H9 (cell line): ENCODE data around the gene SCGB1D2. TPM values are rescaled to one million over a fixed set of nuclear protein-coding genes. Genes with fewer than 3 reads are reported as not detected.

Experiments
- DNase-seq: peaks from one replicate; pipeline ENCODE4 v3.0.0-alpha.2; 2017
- H2AFZ ChIP-seq: one replicate; pipeline ENCODE4 v1.6.1; 2013; ENCODE audit warnings: mild to moderate bottlenecking, low read length, control low read depth, moderate library complexity
- H2AK5ac ChIP-seq: 2 replicates; pipeline ENCODE4 v1.6.1; 2013; ENCODE audit warnings: low read length, control low read depth, mixed read lengths; ENCODE audit not compliant: insufficient read length
- H2BK120ac ChIP-seq: one replicate; pipeline ENCODE4 v1.6.1; 2013; ENCODE audit warnings: low read depth, mild to moderate bottlenecking, low read length, control low read depth, inconsistent platforms; ENCODE audit not compliant: poor library complexity, severe bottlenecking
- H2BK12ac ChIP-seq: 2 replicates; pipeline ENCODE4 v1.6.1; 2013; ENCODE audit warnings: low read length, control low read depth, mixed read lengths, low read depth; ENCODE audit not compliant: insufficient read length
- H2BK15ac ChIP-seq: 2 replicates; pipeline ENCODE4 v1.6.1; 2013; ENCODE audit warnings: low read depth, low read length, control low read depth
- H2BK20ac ChIP-seq: one replicate; pipeline ENCODE4 v1.6.1; 2013; ENCODE audit warnings: low read depth, mild to moderate bottlenecking, low read length, control low read depth, inconsistent platforms; ENCODE audit not compliant: poor library complexity, severe bottlenecking
- H2BK5ac ChIP-seq: 2 replicates; pipeline ENCODE4 v1.6.1; 2013; ENCODE audit warnings: low read length, control low read depth, mixed read lengths; ENCODE audit not compliant: insufficient read length
- H3K14ac ChIP-seq: 2 replicates; pipeline ENCODE4 v1.6.1; 2013; ENCODE audit warnings: low read length, control low read depth; ENCODE audit not compliant: insufficient read depth
- H3K18ac ChIP-seq: 2 replicates; pipeline ENCODE4 v1.6.1; 2013; ENCODE audit warnings: low read depth, mild to moderate bottlenecking, mixed read lengths, low read length, control low read depth; ENCODE audit not compliant: insufficient read length
- H3K23ac ChIP-seq: 2 replicates; pipeline ENCODE4 v1.6.1; 2013; ENCODE audit warnings: low read length, control low read depth, mixed read lengths, low read depth; ENCODE audit not compliant: insufficient read length
- H3K23me2 ChIP-seq: 2 replicates; pipeline ENCODE4 v1.6.1; 2013; ENCODE audit warnings: low read depth, mild to moderate bottlenecking, mixed read lengths, low read length, control low read depth; ENCODE audit not compliant: insufficient read length, poor library complexity, severe bottlenecking
- H3K27ac ChIP-seq: 2 replicates; pipeline ENCODE4 v1.5.1; 2013; ENCODE audit warnings: low read length, control low read depth, mixed read lengths, low read depth; ENCODE audit not compliant: insufficient read length
- H3K27me3 ChIP-seq: 2 replicates; pipeline ENCODE4 v1.6.1; 2013; ENCODE audit warnings: low read length, control low read depth, inconsistent platforms; ENCODE audit not compliant: insufficient read depth
- H3K4ac ChIP-seq: 2 replicates; pipeline ENCODE4 v1.6.1; 2013; ENCODE audit warnings: low read depth, mild to moderate bottlenecking, control low read depth, inconsistent platforms, low read length, moderate library complexity
- H3K4me1 ChIP-seq: 2 replicates; pipeline ENCODE4 v1.6.1; 2013; ENCODE audit warnings: low read length, control low read depth, inconsistent platforms; ENCODE audit not compliant: insufficient read depth
- H3K4me2 ChIP-seq: 2 replicates; pipeline ENCODE4 v1.6.1; 2013; ENCODE audit warnings: low read length, control low read depth, mixed read lengths; ENCODE audit not compliant: insufficient read length, insufficient read depth
- H3K56ac ChIP-seq: 2 replicates; pipeline ENCODE4 v1.6.1; 2013; ENCODE audit warnings: low read depth, mild to moderate bottlenecking, mixed read lengths, low read length, control low read depth; ENCODE audit not compliant: insufficient read length
- H3K79me1 ChIP-seq: 2 replicates; pipeline ENCODE4 v1.6.1; 2013; ENCODE audit warnings: low read depth, mild to moderate bottlenecking, moderate library complexity, low read length, control low read depth, inconsistent platforms; ENCODE audit not compliant: insufficient read depth, poor library complexity, severe bottlenecking
- H3K79me2 ChIP-seq: 2 replicates; pipeline ENCODE4 v1.6.1; 2013; ENCODE audit warnings: low read length, control low read depth, inconsistent platforms; ENCODE audit not compliant: insufficient read depth
- H3K9ac ChIP-seq: 2 replicates; pipeline ENCODE4 v1.6.1; 2013; ENCODE audit warnings: low read length, control low read depth, mixed read lengths; ENCODE audit not compliant: insufficient read length; ENCODE audit errors: extremely low read depth
- H3K9me3 ChIP-seq: one replicate; pipeline ENCODE4 v1.6.1; 2013; ENCODE audit warnings: low read depth, low read length, inconsistent platforms; ENCODE audit not compliant: control insufficient read depth
- H3T11ph ChIP-seq: one replicate; pipeline ENCODE4 v1.6.1; 2013; ENCODE audit warnings: mild to moderate bottlenecking, low read length, control low read depth, inconsistent platforms
- H4K20me1 ChIP-seq: one replicate; pipeline ENCODE4 v1.6.1; 2013; ENCODE audit not compliant: control insufficient read depth, insufficient read length, insufficient read depth
- H4K5ac ChIP-seq: 2 replicates; pipeline ENCODE4 v1.6.1; 2013; ENCODE audit warnings: low read depth, mild to moderate bottlenecking, mixed read lengths, low read length, control low read depth; ENCODE audit not compliant: insufficient read length
- H4K8ac ChIP-seq: replicated peaks from 2 replicates; pipeline ENCODE4 v1.6.1; 2013; ENCODE audit warnings: low read length, control low read depth, mixed read lengths, low read depth; ENCODE audit not compliant: insufficient read length
- H4K91ac ChIP-seq: 2 replicates; pipeline ENCODE4 v1.6.1; 2013; ENCODE audit warnings: low read depth, mild to moderate bottlenecking, moderate library complexity, mixed read lengths, low read length, control low read depth; ENCODE audit not compliant: insufficient read length
- H3K27ac Mint-ChIP-seq, 3 experiments: 2 replicates in 2 of 3; 3 replicates in 1 of 3; pipeline ENCODE4 v1.8.0; 2020 to 2021; ENCODE audit warnings: mixed read lengths in 3 of 3, mild to moderate bottlenecking in 1 of 3, moderate library complexity in 1 of 3
- H3K27me3 Mint-ChIP-seq: 2 replicates; pipeline ENCODE4 v1.8.0; 2021; ENCODE audit warnings: low read depth, mild to moderate bottlenecking, moderate library complexity, mixed read lengths
- H3K36me3 Mint-ChIP-seq, 3 experiments: 2 replicates in 2 of 3; 3 replicates in 1 of 3; pipeline ENCODE4 v1.8.0; 2020 to 2021; ENCODE audit warnings: low read depth in 3 of 3, mixed read lengths in 3 of 3; ENCODE audit not compliant: insufficient read depth in 1 of 3
- H3K4me1 Mint-ChIP-seq, 2 experiments: 2 replicates each; pipeline ENCODE4 v1.8.0; 2020; ENCODE audit warnings: mixed read lengths in 2 of 2
- H3K4me3 Mint-ChIP-seq, 2 experiments: 2 replicates in 1 of 2; 3 replicates in 1 of 2; pipeline ENCODE4 v1.8.0; 2020 to 2021; ENCODE audit warnings: mild to moderate bottlenecking in 2 of 2, mixed read lengths in 2 of 2, moderate library complexity in 1 of 2
- H3K9me3 Mint-ChIP-seq, 2 experiments: 2 replicates in 1 of 2; 3 replicates in 1 of 2; pipeline ENCODE4 v1.8.0; 2020; ENCODE audit warnings: mild to moderate bottlenecking in 2 of 2, mixed read lengths in 2 of 2, moderate library complexity in 1 of 2
- CTCF ChIP-seq: fragments of 200-600 bp; sonication (generic); conservative IDR thresholded peaks from 3 replicates; pipeline ENCODE4 v1.8.0; 2021; ENCODE audit warnings: antibody characterized with exemption, mild to moderate bottlenecking
- WGBS: extraction: QIAGEN DNeasy Blood & Tissue Kit; methylation state at CpG from one replicate; pipeline ENCODE4 v1.1.7; 2013; ENCODE audit warnings: missing lambda C conversion rate, low lambda C conversion rate, mixed read lengths; ENCODE audit not compliant: insufficient read length; ENCODE audit errors: extremely low coverage; 5-methylcytosine and 5-hydroxymethylcytosine counted together
- total RNA-seq: library from RNA; stranded (reverse); gene quantifications from 2 replicates; pipeline ENCODE4 v1.2.1, GENCODE V29; 2021

SCGB1D2 gene
- total RNA-seq, 1 experiment from 2014 or later, result not detected

- Histone ChIP-seq H2BK5ac (no peak overlapping the region), H2BK20ac (no peak overlapping the region), H3K27me3 (no peaks in the 10 kb centered on the region; the same call in 1 of the 2 replicates), H3K79me1 (no peaks in the 10 kb centered on the region), H2AFZ (no peak overlapping the region), H3K18ac (no peak overlapping the region), H2AK5ac (no peak overlapping the region), H3K9ac (no peak overlapping the region), H4K91ac (no peak overlapping the region), H3K27ac (no peak overlapping the region), H3K14ac (0 out of 2 replicates have a peak overlapping the region, but pooled peaks have one; percentile 58), H2BK15ac (no peak overlapping the region), H3K4me2 (no peak overlapping the region), H3K56ac (no peak overlapping the region), H4K20me1 (no peaks in the 10 kb centered on the region), H2BK120ac (no peak overlapping the region), H3T11ph (no peak overlapping the region), H3K79me2 (no peaks in the 10 kb centered on the region), H3K4me1 (no peaks in the 10 kb centered on the region), H2BK12ac (no peak overlapping the region), H3K4ac (no peak overlapping the region), H3K9me3 (no peaks in the 10 kb centered on the region), H4K5ac (no peak overlapping the region), H3K23me2 (peaks cover 2% of the 10 kb centered on the region), H4K8ac (no peak overlapping the region), H3K23ac (no peak overlapping the region)
- Mint-ChIP-seq H3K4me3 (no peak overlapping the region), H3K27ac (peak overlapping the region in 1 of 3 experiments; percentile 21; a peak in 2 of 7 replicates), H3K27me3 (peaks cover 3% of the 10 kb centered on the region), H3K4me1 (no peaks in the 10 kb centered on the region), H3K36me3 (no peaks in the 10 kb centered on the region; a peak in 1 of 7 replicates), H3K9me3 (peaks cover 6 to 15% of the 10 kb centered on the region in 2 experiments)
- no peak; the same call in 2 of the 3 replicates for TF ChIP-seq CTCF
- peak; percentile 35 for DNase-seq
- no CpG with 5 or more reads among the region's 7 CpGs for WGBS
Measured at GRCh38 chr11:62273789-62274275, 31.8 kb downstream of the SCGB1D2 start.
